LNCAP (cell line): ENCODE data around the gene TRAK2.

Experiments used
- CTCF ChIP-seq: fragments of 450-650 bp; IDR thresholded peaks from 2 replicates; pipeline ENCODE4 v1.5.1; 2017; ENCODE audit warnings: mild to moderate bottlenecking

The TRAK2 gene

DNA sequence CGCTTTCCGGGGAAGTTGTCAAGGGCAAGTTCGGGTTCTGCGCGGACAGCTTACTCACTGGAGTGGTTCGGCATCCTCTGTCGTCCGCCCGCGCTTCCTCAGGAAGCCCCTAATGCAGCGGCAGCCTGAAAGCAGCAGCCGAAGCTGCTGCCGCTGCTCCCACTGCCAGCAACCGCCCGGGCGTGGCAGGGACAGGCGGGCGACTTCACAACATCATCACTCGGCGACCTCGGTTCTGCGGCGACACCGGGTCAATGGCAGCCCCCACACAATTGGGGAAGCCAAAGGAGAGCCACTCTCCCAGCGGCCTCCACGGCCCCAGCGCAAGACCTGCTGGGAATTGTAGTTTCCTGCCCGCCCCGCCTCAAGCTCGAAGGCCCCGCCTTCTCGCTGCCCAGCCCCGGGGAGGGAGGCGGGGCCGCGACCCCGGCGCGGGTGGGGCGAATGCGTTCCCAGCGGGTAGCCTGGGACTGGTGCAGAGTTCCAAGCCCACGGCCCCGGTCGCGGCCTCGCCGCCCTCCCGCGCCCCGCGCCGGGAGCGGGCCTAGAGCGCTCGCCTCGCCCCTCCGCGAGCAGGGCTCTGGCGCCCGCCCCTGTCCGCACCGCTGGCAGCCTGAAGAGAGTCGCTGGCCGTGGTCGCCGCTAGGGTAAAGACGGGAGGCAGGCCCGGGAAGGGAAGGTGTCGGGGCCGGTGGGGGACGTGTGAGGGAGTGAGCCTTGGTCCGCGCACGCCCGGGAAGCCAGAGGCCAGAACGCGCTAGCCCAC lies at the start of gene TRAK2, which contains the start of gene STRADB:
TSS of gene TRAK2 (minus strand) at position 167 of the 766 bp plus-strand sequence. CDS start 30,951 bp downstream, outside the sequence.
TSS of gene STRADB (plus strand) at position 449 of the 766 bp plus-strand sequence. CDS start 3,101 bp downstream, outside the sequence.
- no peak for TF ChIP-seq CTCF

- TF ChIP-seq CTCF: no peak
Observed at GRCh38 chr2:201500534-201500933, 49.3 kb upstream of the TRAK2 start.

GRCh38 chr2:201496785-201497184 lies 45.5 kb upstream of the TRAK2 start:
- TF ChIP-seq CTCF: no peak

DNA sequence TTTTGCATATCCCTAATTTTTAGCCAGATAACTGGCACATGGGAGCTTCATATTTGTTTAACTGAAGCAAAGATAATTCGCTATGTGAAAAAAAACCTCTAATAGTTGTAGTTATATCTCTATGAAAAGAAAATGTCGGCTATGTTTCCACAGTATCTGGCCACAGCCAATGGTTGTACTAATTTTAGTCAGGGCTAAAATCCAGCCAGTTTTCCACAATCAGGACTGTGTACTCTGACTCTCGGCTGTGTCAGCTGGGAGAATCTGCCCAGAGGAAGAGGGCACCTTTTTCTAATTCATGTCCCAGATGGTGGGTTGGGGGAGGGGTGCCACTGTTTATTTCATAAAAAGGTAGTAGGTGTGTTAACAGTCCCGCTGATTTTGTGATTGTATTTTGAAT lies 39.0 kb upstream of the TRAK2 start:
- TF ChIP-seq CTCF: no peak

- TF ChIP-seq CTCF: no peak
Observed at GRCh38 chr2:201484805-201485204, 33.5 kb upstream of the TRAK2 start.

DNA sequence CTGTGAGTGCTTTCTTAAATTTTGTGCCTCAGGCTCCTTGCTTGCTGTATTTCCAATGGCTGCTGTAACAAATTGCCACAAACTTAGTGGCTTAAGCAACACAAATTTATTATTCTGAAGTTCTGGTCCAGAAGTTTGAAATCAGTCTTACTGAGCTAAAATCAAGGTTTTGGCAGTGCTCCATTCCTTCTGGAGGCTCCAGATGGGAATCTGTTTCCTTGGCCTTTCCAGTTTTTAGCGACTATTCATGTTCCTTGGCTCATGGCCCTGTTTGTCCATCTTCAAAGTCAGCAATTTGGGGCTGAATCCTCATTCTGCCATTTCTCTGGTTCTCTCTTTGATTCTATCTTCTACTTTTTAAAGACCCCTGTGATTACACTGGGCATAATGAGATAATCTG lies 32.1 kb upstream of the TRAK2 start:
- no peak for TF ChIP-seq CTCF

DNA sequence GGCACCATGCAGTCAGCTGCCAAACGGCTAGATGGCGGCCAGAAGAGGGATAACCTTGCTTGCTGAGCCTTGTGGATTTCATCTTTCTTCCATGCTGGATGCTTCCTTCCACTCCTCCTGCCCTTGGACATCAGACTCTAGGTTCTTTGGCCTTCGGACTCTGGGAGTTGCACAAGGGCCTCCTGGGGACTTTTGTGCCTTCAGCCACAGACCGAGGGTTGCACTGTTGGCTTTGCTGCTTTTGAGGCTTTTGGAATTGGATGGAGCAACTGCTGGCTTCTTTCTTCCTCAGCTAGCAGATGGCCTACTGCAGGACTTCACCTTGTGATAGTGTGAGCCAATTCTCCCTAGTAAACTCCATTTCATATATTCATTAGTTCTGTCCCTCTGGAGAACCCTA lies 31.3 kb upstream of the TRAK2 start:
- no peak for TF ChIP-seq CTCF
